Astrocyte (in vitro differentiated cells and primary cell): Measurements from ENCODE around the gene DPEP3. TPM values are rescaled to one million over a fixed set of nuclear protein-coding genes. Genes with fewer than 3 reads are reported as not detected.

ENCODE experiments used
- DNase-seq: peaks from one replicate; pipeline ENCODE4 v3.0.0-alpha.2; 2010; ENCODE audit warnings: low read depth
- FAIRE-seq: peaks from 2 replicates; lab custom pipeline; 2011; peaks lifted over from hg19 to GRCh38; lab: Jason Lieb, UNC
- H2AFZ ChIP-seq: 2 replicates; pipeline ENCODE4 v1.6.0; 2012; ENCODE audit warnings: low read depth, low read length, inconsistent platforms
- H3K27ac ChIP-seq: 2 replicates; pipeline ENCODE4 v1.5.1; 2011; ENCODE audit warnings: low read depth, low read length, inconsistent platforms
- H3K27me3 ChIP-seq: 2 replicates; pipeline ENCODE4 v1.6.0; 2011; ENCODE audit warnings: low read length, inconsistent platforms; ENCODE audit not compliant: insufficient read depth
- H3K36me3 ChIP-seq: 2 replicates; pipeline ENCODE4 v1.5.1; 2011; ENCODE audit warnings: low read length, inconsistent platforms; ENCODE audit not compliant: insufficient read depth
- H3K4me1 ChIP-seq: 2 replicates; pipeline ENCODE4 v1.5.1; 2011; ENCODE audit warnings: low read length, inconsistent platforms; ENCODE audit not compliant: insufficient read depth
- H3K4me2 ChIP-seq: 2 replicates; pipeline ENCODE4 v1.6.0; 2012; ENCODE audit warnings: low read length, inconsistent platforms
- H3K4me3 ChIP-seq: 2 replicates; pipeline ENCODE4 v1.5.1; 2011; ENCODE audit warnings: low read depth, mild to moderate bottlenecking, low read length, inconsistent platforms; ENCODE audit not compliant: insufficient read depth
- H3K79me2 ChIP-seq: 2 replicates; pipeline ENCODE4 v1.6.0; 2012; ENCODE audit warnings: mild to moderate bottlenecking, low read length, inconsistent platforms; ENCODE audit not compliant: insufficient read depth
- H3K9ac ChIP-seq: 2 replicates; pipeline ENCODE4 v1.6.0; 2012; ENCODE audit warnings: mild to moderate bottlenecking, low read length, inconsistent platforms
- H3K9me3 ChIP-seq: 2 replicates; pipeline ENCODE4 v1.5.1; 2012; ENCODE audit warnings: low read depth, mild to moderate bottlenecking, low read length, inconsistent platforms; ENCODE audit not compliant: insufficient read depth
- H4K20me1 ChIP-seq: 2 replicates; pipeline ENCODE4 v1.6.0; 2012; ENCODE audit warnings: low read length, inconsistent platforms; ENCODE audit not compliant: insufficient read depth
- H3K27ac Mint-ChIP-seq: one replicate; pipeline ENCODE4 v1.8.0; 2021; ENCODE audit warnings: mild to moderate bottlenecking, mixed read lengths; ENCODE audit not compliant: unreplicated experiment
- H3K27me3 Mint-ChIP-seq: one replicate; pipeline ENCODE4 v1.8.0; 2021; ENCODE audit warnings: low read depth, mixed read lengths; ENCODE audit not compliant: unreplicated experiment
- H3K36me3 Mint-ChIP-seq: one replicate; pipeline ENCODE4 v1.8.0; 2021; ENCODE audit warnings: low read depth, mixed read lengths; ENCODE audit not compliant: unreplicated experiment
- H3K4me1 Mint-ChIP-seq: one replicate; pipeline ENCODE4 v1.8.0; 2021; ENCODE audit warnings: low read depth, mixed read lengths; ENCODE audit not compliant: unreplicated experiment
- H3K4me3 Mint-ChIP-seq: one replicate; pipeline ENCODE4 v1.8.0; 2021; ENCODE audit warnings: mild to moderate bottlenecking, moderate library complexity, mixed read lengths; ENCODE audit not compliant: unreplicated experiment
- H3K9me3 Mint-ChIP-seq: one replicate; pipeline ENCODE4 v1.8.0; 2021; ENCODE audit warnings: mild to moderate bottlenecking, mixed read lengths; ENCODE audit not compliant: unreplicated experiment
- EZH2 ChIP-seq: IDR thresholded peaks from 2 replicates; pipeline ENCODE4 v1.6.1; 2012; ENCODE audit warnings: mild to moderate bottlenecking, low read length, inconsistent platforms; ENCODE audit not compliant: insufficient read depth
- total RNA-seq: library from RNA; stranded (reverse); gene quantifications from 2 replicates; pipeline ENCODE4 v1.2.1, GENCODE V29; 2021
- TF ChIP-seq, protein P1 (sequence below): IDR thresholded peaks from 2 replicates; pipeline ENCODE4 v1.5.1; 2011; ENCODE audit warnings: low read depth, mild to moderate bottlenecking, inconsistent platforms, low read length, moderate library complexity; ENCODE audit not compliant: insufficient read depth

DPEP3 gene
- total RNA-seq, 1 donor from 2014 or later, result not detected

DNA sequence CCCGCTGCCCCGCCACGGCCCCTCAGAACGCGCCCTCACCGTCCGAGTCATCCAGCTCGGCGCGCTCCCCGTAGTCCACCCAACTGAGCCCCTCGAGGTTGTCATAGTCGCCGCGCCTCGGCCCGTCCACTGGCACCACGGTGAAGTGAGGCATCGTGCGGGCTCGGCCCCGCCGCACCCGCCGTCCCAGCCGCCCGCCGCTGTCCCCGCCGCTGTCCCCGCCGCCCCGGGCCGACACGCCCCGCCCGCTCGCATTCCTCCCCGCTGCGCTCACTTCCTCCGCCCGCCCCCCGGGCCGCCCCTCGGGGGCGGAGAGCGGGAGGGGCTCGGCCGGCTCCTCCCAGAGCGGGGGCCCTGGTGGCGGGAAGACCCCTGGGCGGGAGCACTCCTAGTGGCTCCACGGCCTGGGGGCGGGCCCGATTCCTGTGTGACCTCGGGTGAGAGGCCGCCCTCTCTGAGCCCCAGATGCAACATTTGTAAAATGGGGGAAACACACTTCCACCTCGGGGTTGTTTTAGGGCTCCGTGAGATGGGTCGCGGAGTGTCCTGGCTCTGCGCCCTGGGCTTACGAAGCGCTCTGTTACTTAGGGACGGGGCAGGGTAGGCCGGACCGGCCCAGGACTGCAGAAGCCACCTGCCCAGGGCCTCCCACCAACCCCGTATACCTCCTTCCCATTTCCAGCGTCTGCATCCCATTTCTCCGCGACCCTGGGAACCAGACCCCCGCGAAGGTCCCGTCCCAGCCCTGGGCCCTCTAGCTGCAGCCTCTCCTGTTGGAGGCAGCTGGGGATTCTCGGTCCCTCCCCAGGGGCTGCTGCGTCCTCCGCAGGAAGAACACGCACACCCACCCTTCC lies 11.7 kb downstream of the DPEP3 start, which contains the start of gene SLC12A4:
TSS of gene SLC12A4 (minus strand) at position 238 of the 854 bp plus-strand sequence. CDS start at position 154, 84 bp downstream.
- peak within 1 kb of the TSS; percentile 100 for H3K4me3 ChIP-seq
- no peaks in the 10 kb centered on the region for H3K27me3 ChIP-seq
- Mint-ChIP-seq H3K36me3 (peaks cover 5% of the 10 kb centered on the region), H3K4me1 (peaks cover 24% of the 10 kb centered on the region), H3K27ac (peak within 1 kb of the TSS; percentile 99), H3K4me3 (peak within 1 kb of the TSS; percentile 99), H3K9me3 (no peaks in the 10 kb centered on the region), H3K27me3 (peaks cover 7% of the 10 kb centered on the region)
- peaks cover 47% of the 10 kb centered on the region for H3K79me2 ChIP-seq
- peak within 1 kb of the TSS; percentile 100 for H3K4me2 ChIP-seq
- peak within 1 kb of the TSS; percentile 100 for H3K9ac ChIP-seq
- H4K20me1 ChIP-seq, result peaks cover 42% of the 10 kb centered on the region
- H3K36me3 ChIP-seq, result no peaks in the 10 kb centered on the region
- H3K9me3 ChIP-seq, result no peaks in the 10 kb centered on the region
- H3K27ac ChIP-seq, result peak within 1 kb of the TSS; percentile 92
- FAIRE-seq (no peak), DNase-seq (peak; percentile 44)
- H3K4me1 ChIP-seq, result peaks cover 40% of the 10 kb centered on the region
- H2AFZ ChIP-seq, result peak within 1 kb of the TSS; percentile 95
- TF ChIP-seq EZH2, result no peak

DNA sequence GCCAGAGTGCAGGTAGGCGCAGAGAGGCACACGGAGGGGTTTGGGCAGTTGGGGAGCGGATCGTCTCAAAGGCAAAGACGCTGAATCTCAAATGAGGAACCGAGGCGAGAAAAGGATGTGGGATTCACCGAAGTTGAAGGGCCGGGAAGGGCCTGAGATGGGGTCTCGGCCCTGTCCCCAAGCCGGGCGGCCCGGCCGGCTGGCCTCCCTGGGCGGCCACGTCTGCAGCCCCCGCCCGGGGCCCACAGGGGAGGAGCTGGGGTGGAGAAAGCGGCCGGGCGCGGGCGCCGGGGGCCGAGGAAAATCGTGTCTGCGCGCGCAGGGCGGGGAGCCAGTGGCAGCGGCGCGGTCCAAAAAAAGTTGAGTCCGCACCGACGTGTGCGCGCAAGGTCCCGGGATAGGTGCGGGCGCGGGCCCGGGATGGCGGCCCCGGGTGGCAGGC lies 12.3 kb downstream of the DPEP3 start:
- H2AFZ ChIP-seq, result peak overlapping the region; percentile 69
- Mint-ChIP-seq H3K9me3 (no peaks in the 10 kb centered on the region), H3K27me3 (peaks cover 7% of the 10 kb centered on the region), H3K4me1 (peaks cover 24% of the 10 kb centered on the region), H3K4me3 (peak overlapping the region; percentile 99), H3K36me3 (peaks cover 6% of the 10 kb centered on the region), H3K27ac (peak overlapping the region; percentile 99)
- TF ChIP-seq EZH2, result no peak
- TF ChIP-seq, protein P1, sequence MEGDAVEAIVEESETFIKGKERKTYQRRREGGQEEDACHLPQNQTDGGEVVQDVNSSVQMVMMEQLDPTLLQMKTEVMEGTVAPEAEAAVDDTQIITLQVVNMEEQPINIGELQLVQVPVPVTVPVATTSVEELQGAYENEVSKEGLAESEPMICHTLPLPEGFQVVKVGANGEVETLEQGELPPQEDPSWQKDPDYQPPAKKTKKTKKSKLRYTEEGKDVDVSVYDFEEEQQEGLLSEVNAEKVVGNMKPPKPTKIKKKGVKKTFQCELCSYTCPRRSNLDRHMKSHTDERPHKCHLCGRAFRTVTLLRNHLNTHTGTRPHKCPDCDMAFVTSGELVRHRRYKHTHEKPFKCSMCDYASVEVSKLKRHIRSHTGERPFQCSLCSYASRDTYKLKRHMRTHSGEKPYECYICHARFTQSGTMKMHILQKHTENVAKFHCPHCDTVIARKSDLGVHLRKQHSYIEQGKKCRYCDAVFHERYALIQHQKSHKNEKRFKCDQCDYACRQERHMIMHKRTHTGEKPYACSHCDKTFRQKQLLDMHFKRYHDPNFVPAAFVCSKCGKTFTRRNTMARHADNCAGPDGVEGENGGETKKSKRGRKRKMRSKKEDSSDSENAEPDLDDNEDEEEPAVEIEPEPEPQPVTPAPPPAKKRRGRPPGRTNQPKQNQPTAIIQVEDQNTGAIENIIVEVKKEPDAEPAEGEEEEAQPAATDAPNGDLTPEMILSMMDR, result no peak
- H3K27ac ChIP-seq, result peak overlapping the region; percentile 92
- H4K20me1 ChIP-seq, result peaks cover 49% of the 10 kb centered on the region
- H3K4me3 ChIP-seq, result peak overlapping the region; percentile 100
- H3K36me3 ChIP-seq, result peaks cover 5% of the 10 kb centered on the region
- H3K79me2 ChIP-seq, result peaks cover 54% of the 10 kb centered on the region
- H3K4me1 ChIP-seq, result peaks cover 41% of the 10 kb centered on the region
- FAIRE-seq (no peak), DNase-seq (no peak)
- no peaks in the 10 kb centered on the region for H3K27me3 ChIP-seq
- peak overlapping the region; percentile 100 for H3K4me2 ChIP-seq
- peak overlapping the region; percentile 100 for H3K9ac ChIP-seq
- no peaks in the 10 kb centered on the region for H3K9me3 ChIP-seq

DNA sequence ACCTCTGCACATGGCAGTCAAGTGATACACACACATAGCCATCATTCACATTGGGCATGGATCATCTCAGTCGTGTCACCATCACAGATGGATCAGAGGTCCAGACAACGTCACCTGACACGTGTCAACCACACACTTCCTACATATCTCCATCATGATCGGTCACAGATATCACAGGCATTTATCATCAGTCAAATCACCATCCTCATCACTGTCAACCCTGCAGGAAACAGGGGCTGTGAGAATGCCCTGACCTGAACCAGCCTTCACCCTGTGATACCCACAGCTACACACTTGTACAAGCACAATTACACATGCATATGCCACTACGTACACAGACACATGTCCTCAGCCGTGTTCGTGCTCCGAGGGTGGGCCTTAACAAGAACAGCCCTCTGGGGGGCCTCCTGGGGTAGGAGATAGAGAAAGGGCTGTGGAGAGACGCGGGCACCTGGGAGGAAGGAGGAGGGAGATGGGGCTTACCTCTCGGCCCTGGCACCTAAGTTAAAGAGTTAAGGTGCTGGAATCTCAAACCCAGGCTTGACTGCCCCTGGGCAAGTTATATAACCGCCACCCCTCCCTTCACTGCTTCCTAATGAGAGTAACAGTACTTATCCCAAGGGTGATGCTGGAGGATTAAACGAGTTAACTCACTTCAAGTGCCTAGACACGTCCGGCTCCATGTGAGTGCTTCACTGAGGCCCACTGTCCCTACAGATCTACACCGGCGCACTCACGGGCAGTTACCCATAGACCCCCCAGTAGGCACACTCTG lies 12.9 kb downstream of the DPEP3 start:
- peaks cover 59% of the 10 kb centered on the region for H3K79me2 ChIP-seq
- peak overlapping the region; percentile 92 for H3K27ac ChIP-seq
- Mint-ChIP-seq H3K27me3 (peaks cover 7% of the 10 kb centered on the region), H3K27ac (peak overlapping the region; percentile 99), H3K4me1 (peaks cover 24% of the 10 kb centered on the region), H3K9me3 (no peaks in the 10 kb centered on the region), H3K36me3 (peaks cover 9% of the 10 kb centered on the region), H3K4me3 (peak overlapping the region; percentile 99)
- DNase-seq (no peak), FAIRE-seq (no peak)
- peak overlapping the region; percentile 100 for H3K4me3 ChIP-seq
- peak overlapping the region; percentile 69 for H2AFZ ChIP-seq
- H3K36me3 ChIP-seq, result peaks cover 9% of the 10 kb centered on the region
- H4K20me1 ChIP-seq, result peaks cover 55% of the 10 kb centered on the region
- no peaks in the 10 kb centered on the region for H3K27me3 ChIP-seq
- no peaks in the 10 kb centered on the region for H3K9me3 ChIP-seq
- H3K4me1 ChIP-seq, result peaks cover 41% of the 10 kb centered on the region
- H3K9ac ChIP-seq, result peak overlapping the region; percentile 100
- peak overlapping the region; percentile 100 for H3K4me2 ChIP-seq
- TF ChIP-seq EZH2, result no peak
- TF ChIP-seq, protein P1, result no peak
